HL-60/S4 treated with phorbol 12-myristate 13-acetate at 8.2 ng/mL for 4 days and 3 days (cell line): Measurements from ENCODE around the gene C10orf67.

ENCODE experiments used
- in situ Hi-C: fragments of 300-500 bp; cut with MboI; formaldehyde crosslinking; loops from 2 replicates; pipeline ENCODE4 v1.15.0; 2022; ENCODE audit warnings: low sequenced_read_pairs

The C10orf67 gene

GRCh38 chr10:23174074-23174976 lies 170.3 kb downstream of the C10orf67 start:
- in situ Hi-C loops = no loop called here

GRCh38 chr10:23173214-23174073 lies 171.2 kb downstream of the C10orf67 start:
- in situ Hi-C loops = no loop called here

GRCh38 chr10:23172429-23173213 lies 172.0 kb downstream of the C10orf67 start:
- in situ Hi-C loops = no loop called here

GRCh38 chr10:23171232-23171876 lies 173.2 kb downstream of the C10orf67 start:
- in situ Hi-C loops = no loop called here

- in situ Hi-C loops = no loop called here
These were observed 186.2 kb downstream of the C10orf67 start for GRCh38 chr10:23158370-23158769.

- in situ Hi-C loops = no loop called here
These were observed 186.8 kb downstream of the C10orf67 start for GRCh38 chr10:23157691-23158369.

GRCh38 chr10:23157239-23157681 lies 187.3 kb downstream of the C10orf67 start:
- in situ Hi-C loops = no loop called here

GRCh38 chr10:23156447-23157150 lies 188.0 kb downstream of the C10orf67 start:
- in situ Hi-C loops = no loop called here

- in situ Hi-C loops = no loop called here
These were observed 189.4 kb downstream of the C10orf67 start for GRCh38 chr10:23155169-23155568.
